ENCODE data around the gene IL22RA1.

IL22RA1 gene

DNA sequence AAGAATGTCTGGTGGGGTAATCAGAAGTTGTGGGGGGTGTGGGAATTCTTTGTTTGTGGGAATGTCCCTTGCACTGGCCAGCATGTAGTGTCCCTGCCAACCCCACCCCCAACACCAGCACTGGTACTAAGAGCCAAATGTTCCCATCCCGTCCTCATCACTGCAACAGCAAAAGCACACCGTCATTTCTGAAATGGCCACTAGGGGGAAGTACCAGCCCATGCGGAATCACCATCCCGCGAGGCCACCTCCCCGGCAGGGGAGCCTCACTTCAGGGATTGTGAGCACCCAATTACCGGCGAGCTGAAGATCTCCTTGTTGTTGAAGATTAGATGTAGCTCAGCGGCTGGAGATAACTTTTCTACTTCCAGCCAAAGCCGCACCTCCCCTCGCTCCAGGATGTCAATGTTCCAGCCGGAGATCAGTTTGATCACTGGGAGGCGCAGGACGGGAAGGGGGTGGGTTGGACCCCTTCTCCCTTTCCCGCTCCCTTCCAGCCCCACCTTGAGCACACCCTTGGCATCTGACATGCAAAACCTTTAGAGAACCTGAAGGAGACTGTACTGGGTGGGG, 72.0 kb downstream of the IL22RA1 start:
- peak in 13 of 14 donors; percentile 4 to 64 (median 40) for DNase-seq

DNA sequence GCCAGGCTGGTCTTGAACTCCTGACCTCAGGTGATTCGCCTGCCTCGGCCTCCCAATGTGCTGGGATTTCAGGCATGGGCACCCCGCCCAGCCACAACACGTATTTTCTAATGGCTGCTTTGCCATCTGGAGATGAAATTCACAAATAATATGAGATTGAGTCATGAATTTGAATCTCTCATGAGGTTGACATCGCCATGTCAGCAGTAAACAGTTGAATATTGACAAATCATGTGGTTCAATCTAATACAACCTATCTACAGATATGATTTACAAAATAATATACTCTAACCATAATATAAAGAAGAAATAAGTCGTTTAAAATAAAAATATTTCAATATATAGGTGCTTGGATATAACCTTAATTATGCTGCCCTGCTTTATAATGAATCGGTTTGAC, 73.1 kb downstream of the IL22RA1 start:
- no peak for DNase-seq
